Measurements from ENCODE around the gene ANKRD11.
"Not testable (repeated sequence)": the region's sequence is repeated elsewhere in the genome, so short reads cannot be mapped to it uniquely, and the experiment has no call there.

ANKRD11 gene

DNA sequence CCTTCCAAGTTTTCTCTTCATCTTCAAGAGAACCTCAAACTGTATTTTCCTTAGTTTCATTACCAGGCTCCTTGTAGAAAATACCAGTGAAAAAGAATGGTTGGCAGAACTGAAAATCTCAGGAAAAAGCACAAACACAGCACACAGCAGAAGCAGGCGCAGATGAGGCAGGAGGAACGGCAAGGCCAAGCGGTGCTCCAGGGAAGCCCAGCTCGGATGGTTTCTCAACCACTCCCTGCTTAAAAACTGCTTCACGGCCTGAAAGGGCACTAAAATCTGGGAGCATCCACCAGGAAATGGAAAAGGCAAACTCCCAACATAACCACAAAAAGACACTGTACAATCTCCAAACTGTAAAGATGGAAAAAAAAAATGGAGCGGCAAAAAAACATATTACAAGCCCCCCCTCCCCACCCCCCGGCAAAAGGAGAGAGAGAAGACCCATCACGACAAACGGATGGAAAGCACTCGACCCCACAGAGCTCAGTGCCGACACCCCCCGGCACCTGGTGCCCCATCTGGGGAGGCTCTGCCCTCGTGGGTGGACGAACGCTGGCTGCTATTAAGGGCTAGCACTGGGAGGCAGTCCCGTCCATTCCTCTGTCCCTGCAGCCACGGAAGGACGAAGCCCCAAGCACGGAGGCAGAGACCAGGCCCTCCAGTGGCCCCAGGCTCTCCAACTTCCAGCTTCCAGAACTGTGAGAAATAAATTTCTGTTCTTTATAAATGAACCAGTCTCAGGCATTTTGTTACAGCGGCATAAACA, 145.3 kb downstream of the ANKRD11 start:
- no peak for DNase-seq

GRCh38 chr16:89344458-89344834, 145.9 kb downstream of the ANKRD11 start:
- no peak for DNase-seq

- DNase-seq = no peak
These were observed 146.6 kb downstream of the ANKRD11 start for GRCh38 chr16:89343501-89344457.

DNA sequence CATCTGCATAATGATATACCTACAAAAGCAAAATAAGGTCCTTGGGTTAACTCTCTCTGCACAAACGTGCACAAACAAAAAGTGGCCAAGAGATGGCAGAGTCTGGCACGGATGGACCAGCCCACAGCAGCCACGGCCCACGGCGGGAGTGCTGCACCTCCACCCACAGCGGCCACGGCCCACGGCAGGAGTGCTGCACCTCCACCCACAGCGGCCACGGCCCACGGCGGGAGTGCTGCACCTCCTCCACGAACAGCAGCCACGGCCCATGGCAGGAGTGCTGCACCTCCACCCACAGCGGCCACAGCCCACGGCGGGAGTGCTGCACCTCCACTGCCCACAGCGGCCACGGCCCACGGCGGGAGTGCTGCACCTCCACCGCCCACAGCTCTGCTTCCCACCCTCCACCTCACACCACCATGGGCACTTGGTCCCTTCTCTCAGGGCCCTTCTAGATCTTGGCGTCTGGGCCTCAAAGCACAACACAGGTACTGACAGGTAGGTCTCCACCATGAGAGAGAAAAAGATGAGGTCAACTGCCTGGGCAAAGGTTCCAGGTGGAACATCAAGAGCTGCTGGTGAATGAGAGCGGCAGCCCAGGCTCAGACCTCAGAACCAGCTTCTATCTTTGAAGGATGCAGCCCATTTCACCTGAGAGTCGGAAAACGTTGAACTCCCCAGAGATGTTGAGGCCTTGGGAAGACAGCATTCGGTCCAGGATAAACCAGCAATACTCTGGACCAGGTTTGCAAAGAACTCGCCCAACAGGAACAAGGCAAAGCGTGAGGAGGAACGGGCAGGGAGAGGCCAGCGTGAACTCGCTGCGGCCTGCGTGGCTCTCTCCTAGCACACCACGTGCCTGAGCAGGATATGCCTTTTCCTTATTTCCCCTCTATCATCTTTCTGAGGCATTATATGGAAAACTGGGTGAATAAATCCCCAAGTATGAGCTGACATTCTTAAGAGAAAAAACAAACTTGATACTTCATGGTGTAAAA, 148.4 kb downstream of the ANKRD11 start:
- DNase-seq = no peak

DNA sequence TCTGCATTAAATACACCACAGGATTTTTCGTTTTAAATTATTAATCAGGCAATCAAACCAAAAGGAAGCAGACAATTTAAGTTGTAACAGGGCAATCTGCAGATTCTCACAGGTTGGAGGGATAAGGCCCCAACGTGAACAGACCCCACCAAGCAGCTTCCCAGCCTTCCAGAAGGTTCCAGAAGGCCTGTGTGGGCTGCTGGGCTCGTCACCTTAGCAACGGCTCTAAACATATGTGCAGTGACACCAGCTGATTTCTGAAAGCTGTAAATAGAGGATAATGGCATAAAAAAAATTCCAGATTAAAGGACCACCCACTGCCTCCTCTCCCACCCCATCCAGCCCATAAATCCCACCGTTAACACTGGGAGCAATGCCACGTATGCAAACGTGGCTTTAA, 149.1 kb downstream of the ANKRD11 start:
- DNase-seq = no peak

- DNase-seq = no peak
These were observed 151.5 kb downstream of the ANKRD11 start for GRCh38 chr16:89338863-89339262.

DNA sequence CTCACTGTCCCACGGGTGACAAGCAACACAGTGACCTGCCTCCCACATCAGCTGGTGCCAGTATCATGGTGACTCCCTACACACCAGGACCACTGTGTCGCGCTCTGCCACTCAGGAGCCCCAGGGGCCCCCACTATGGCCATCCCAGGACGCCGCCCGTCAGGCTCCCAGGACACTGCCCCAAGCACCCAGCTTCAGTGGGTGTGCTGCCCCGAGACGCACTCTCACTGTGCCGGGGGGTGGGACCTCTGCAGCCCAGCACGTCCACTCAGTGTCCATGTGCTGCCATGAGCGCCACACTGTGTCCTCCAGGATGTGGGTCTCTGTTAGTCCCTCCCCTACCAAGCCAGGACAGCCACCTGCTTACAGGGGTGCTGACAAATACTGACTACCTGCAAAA, 152.4 kb downstream of the ANKRD11 start:
- no peak for DNase-seq

DNA sequence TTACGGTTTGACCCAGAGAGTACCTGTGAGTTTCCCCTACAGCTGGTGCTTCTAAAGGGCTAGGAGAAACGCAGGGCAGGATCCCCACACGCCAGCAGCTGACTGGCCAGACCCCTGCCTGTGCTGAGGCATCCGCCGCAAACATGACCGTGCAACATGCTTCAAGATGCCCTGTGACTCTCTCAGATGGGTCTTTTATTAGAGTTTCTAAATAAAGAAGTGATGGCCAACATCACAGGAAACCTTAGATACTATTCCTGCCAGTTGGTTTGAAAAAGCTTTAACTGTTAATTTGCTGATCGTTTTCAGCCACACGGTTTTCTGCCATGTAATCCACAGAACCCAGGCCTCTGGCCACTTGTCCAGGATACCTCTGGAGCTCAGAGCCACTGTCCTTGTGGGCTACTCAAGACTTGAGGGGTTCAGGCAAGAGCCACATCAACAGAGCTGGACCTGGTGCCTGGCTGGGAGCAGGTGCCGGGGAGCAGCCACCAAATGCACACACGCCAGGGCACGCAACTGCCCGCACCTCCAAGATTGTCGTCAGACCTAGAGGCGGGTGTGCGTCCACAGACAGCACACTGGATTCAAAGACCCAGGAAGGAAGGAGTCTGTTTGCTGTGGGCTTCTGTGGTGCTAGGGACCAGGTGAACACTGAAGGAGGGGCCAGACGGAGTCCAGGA, 154.4 kb downstream of the ANKRD11 start:
- no peak for DNase-seq

DNA sequence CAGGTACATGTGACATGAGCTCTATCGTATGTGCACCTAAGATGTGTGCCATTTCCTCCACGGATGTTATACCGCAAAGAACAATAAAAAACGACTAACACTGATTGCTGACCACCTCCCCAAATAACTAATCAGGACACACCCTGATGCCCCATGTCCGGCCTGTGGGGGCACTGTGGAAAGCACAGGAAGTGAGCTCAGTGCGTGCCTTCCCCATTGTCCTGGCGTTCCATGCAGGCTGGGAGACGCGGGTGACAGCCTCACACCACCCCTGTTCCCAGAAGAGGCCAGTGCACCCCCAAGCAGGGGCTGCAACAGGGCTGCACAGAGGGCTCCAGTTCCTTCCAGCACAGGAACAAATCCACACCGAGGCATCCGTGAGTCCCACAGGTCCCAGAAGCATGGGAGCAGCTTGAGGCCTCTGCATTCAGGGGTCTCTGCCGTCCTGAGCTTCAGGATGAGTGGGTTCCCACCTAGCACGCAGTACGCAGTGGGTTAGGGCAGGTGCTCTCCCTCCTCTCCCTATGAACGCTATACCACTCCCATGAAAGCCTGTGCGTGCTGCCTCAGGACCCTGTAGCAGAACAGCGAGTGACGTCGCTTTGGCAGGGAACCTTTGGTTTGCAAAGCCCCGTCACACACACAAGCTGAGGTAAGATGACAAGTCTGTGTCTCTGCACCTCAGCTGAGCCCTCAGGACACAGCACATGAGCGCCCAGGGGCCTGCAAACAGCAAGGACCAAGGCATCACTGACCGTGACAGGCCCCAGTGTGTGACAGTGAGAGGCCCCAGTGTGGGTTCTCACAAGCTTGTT, 155.2 kb downstream of the ANKRD11 start:
- DNase-seq = no peak

DNA sequence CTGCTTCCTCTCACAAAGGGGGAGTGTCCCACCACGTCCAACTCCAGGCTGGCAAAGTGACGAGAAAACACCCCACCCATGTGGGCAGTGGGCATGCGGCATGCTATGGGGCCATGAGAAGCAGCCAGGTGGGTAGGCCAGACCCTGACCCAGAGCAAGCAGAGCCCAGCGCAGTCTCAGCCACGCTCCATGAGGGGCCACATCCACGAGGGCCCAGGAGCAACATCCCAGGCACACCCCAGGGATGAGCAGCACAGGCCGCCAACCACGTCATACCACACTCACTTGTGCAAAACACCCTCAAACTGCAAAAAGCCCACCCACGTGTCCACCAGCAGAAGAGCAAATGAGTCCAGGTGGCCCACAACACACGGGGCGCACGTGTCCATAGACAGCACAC, 155.9 kb downstream of the ANKRD11 start:
- DNase-seq = no peak

GRCh38 chr16:89334050-89334449, 156.3 kb downstream of the ANKRD11 start:
- DNase-seq = no peak

DNA sequence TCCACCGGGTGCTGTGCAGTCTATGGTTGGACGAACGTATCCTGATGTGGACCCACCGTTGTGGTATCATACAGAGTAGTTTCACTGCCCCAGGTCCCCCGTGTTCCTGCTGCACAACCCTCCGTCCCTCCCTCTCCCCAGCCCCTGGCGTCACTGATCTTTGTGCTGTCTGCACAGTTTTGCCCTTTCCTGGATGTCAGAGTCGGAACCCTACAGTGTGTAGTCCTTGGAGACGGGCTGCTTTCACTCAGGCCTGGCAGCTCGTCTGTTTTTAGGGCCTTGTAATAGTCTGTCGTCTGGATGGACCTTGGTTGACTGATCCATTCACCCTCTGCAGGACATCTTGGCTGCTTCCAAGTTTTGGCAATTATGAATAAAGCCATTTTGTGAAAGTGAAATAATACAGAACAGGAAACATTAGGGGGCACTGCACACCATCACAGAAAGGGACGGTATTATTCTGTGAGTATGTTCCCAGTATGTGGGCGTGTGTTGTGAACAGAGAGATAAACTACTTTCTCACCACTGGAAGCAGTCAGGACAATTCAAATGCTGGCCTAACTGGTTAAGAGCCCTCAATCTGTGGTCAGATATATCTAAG, 156.9 kb downstream of the ANKRD11 start:
- DNase-seq = peak; percentile 70 to 91 (median 84)

- DNase-seq = no peak
These were observed 157.5 kb downstream of the ANKRD11 start for GRCh38 chr16:89332902-89333245.

- no peak for DNase-seq
These were observed 158.0 kb downstream of the ANKRD11 start for GRCh38 chr16:89332243-89332901.

DNA sequence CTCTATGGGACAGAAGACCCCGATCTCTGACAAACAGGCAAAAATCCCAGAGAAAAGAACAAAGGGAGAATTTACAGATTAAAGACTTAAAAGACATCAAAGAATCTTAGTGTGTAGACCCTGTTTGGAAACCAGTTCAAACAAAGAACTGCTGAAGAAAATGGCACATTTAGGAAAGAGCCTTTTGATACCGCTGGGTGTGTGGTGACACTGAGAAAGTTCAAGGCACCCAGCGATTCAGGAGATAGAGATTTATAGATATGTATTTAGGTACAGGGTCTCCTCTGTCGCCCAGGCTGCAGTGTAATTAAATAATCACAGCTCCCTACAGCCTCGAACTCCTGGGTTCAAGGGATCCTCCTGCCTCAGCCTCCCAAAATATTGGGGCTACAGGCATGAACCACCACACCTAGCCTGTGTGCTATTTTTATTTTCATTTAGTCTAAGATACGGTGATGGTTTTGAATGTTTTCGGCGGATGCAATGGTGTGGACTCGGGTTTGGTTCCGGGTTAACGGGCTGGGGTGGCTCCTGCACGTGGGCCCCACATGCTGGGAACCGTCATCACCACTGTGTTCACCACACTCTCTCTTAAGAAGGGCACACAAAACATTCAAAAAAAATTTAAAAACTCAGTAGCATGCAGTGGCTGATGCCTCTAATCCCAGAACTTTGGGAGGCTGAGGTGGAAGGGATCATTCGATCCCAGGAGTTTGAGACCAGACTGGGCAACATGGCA, 158.8 kb downstream of the ANKRD11 start:
- DNase-seq = no peak

DNA sequence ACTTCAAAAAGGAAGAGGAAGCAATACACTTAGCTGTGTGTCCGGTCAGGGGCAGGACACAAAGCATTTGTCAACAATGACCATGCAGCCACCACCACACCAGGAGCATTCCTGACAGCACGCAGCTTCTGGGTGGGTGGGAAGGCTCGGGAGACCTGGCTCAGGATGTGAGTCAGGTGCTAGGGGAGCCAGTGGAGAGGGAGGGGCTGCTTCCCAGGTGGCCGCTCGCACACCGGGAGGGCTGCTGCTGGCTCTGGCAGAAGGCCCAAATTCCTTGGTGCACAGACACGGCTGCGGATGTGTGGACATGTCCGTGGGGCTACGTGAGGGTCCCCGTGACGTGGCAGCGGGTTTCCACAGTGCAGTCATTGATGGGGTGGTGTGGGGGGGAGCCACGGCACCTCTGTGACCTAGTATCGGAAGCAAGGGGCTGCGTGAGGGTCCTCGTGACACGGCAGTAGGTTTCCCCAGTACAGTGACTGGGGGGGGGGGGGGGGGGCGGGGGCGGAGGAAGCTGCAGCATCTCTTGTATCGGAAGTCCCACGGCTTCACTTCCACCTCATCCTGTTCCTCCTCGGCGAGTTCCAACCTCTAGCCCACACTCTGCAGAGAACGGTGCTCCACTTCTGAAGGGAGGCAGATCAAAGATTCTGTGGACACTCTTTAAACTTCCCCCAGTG, 160.0 kb downstream of the ANKRD11 start:
- DNase-seq = peak in 3 of 4 experiments; percentile 49 to 64 (median 60)

DNA sequence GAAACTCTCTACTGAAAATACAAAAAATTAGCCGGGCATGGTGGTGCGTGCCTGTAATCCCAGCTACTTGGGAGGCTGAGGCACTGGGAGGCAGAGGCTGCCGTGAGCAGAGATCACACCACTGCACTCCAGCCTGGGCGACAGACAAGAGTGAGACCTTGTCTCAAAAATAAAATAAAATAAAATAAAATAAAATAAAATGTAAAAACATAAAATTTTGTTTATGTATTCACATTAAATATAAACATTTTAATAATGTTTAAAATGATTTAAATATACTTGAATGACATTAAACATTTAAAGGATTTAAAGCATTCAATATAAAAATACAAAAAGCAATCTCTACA, 160.6 kb downstream of the ANKRD11 start:
- DNase-seq = not testable (repeated sequence)

All from suppressor macrophage (primary cell).